ENCODE data around the gene SLC16A8.

Gene SLC16A8

DNA sequence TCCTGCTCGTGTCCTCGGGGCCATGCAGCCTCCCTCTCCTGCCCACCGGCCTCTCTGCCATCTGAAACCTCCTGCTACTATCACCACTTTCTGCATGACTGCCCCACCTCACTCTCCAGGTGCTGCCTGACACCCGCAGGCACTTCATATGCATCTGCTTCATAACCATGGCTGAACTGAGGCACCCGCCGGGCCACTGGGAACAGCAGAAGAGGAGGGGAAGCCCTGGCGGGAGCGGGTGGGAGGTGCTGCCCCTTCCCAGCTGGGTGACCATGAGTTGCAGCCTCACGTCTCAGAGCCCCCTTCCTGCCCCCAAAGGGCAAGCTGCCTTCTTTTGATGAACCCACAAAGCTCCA, 48.5 kb downstream of the SLC16A8 start:
- DNase-seq (ENCODE audit: low read depth, low spot score): no peak
- no peak overlapping the region for H3K4me3 ChIP-seq (ENCODE audit: low read length)

DNA sequence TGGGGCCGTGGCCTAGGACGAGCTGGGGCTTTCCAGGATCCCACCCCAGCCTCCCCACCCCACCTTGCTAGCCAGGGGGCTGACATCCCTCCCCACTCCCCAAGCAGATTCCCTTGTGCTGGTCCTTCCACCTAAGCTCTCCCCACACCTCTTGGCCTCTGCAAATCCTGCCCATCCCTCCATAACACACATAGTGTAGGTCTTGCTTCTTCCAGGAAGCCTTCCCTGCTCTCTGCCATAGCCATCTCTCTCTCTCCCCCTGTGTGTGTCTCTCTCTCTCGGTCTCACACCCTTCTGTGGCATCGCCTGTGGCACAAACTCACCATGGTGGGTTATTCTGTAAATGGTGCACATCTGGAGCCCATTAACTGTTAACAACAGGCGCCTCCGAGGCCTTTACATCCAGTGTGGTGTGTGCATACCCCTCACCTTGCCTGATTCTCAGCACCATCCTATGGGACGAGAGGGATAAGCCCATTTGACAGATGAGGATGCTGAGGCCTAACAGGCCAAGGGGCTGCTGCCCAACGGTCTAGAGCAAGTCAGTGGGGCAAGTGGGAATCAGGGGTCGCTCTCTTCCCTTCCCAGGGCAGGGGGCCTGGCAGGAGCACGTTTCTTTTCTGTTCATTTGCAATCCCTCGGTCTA, 49.0 kb downstream of the SLC16A8 start:
- no peak overlapping the region for H3K4me3 ChIP-seq (ENCODE audit: low read length)
- DNase-seq (ENCODE audit: low read depth, low spot score): no peak

DNA sequence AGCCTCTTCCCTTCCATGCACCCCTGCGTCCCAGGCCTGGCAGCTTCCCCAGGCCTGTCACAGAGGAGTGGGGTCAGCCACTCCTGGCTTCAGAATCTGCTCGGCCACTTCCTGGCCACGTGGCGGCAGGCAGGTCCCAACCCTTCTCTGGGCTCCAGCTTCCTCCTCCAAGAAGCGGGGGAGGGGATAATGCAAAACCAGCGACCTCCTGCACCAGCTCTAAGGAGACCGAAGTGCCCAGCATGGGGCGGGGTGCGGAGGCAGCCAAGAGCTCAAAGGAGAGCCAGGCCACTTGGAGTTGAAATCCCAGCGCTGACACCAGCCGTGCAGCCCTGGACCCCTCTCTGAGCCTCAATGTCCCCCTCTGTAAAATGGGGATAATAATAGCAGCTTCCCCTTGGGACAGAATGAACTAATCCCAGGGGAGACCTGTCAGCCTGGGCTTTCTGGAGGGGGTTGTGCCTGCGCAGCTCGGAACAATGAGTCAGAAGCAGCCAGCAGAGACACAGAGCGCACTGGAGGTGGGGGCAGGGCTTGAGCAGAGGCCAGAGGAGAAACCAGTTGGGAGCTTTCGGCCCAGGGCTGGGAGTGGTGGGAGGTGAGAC, 49.6 kb downstream of the SLC16A8 start:
- DNase-seq (ENCODE audit: low read depth, low spot score): no peak
- H3K4me3 ChIP-seq (ENCODE audit: low read length): no peak overlapping the region

DNA sequence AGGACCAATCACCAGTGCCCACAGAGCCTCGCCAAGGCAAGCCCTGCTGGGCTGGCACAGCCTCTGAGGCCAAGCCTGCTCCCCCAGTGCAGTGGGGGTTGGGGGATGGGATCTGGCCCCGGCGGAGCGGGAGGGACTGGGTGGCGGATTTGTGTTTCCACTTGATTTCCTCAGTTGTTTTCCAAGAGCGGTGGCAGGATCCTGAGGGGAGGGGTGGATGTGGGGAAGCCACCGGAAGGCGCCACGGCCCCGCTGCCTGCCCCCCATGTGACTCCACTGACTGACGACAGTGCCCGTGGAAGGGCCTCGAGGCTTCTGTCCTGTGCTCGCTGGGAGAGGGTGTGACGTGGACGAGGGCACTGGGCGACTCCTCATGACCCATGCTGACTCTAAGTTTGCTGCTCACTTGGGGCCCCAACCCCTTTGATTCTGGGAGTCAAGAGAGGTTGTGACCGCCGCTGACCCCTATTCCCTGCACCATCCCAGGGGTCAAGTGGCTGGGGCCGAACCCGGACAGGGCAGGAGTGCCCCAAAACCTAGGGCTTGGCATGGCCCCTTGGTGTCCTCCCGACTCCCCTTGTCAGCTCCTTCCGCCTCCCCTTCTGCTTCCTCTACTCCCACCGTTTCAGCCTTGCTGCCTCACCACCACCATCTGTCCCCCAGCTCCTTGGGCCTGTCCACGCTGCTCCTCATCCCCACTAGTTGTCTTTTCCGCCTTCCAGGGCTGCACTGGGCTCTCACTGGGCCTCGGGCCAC, 50.3 kb downstream of the SLC16A8 start:
- H3K4me3 ChIP-seq (ENCODE audit: low read length): no peak overlapping the region
- no peak for DNase-seq (ENCODE audit: low read depth, low spot score)

DNA sequence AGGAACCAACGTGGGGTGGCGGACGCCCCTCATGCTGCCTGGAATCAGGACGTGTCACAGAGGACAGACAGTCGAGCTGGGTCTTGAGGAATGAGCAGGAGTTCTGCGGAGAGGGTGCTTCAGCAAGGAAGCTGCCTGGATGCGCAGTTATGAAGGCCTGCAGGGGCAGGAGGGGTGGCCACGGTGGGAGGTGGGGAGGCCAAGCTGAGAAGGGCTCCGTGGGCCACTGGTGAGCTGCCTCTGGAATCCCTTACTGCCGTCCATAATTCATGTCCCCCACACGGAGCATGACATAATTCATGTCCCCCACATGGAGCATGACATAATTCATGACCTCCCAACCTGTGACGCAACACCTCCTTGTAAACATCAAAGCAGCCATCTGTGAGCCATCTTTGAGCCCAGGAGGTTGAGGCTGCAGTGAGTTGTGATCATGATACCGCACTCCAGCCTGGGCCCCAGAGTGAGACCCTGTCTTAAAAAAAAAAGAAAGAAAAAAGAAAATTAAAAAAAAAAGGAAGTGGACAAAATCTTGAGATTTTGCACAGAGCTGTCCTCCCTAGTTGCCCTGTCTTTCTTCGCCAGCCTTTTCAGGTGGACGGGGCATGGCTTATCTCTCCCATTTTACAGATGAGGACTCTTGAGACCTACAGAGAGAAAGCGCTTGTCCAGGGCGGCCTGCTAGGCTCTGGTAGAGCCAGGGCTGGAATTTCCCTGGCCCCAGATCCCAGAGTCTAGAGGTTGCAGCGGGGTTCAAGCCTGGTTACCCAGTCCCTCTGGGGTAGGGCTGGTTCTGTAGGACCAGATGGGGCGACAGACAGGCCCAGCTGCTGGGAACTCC, 51.1 kb downstream of the SLC16A8 start:
- no peak for DNase-seq (ENCODE audit: low read depth, low spot score)
- H3K4me3 ChIP-seq (ENCODE audit: low read length): no peak overlapping the region

- DNase-seq (ENCODE audit: low read depth, low spot score): no peak
- H3K4me3 ChIP-seq (ENCODE audit: low read length): no peak overlapping the region
These were observed 52.5 kb downstream of the SLC16A8 start for GRCh38 chr22:38031491-38031890.

- no peak for DNase-seq (ENCODE audit: low read depth, low spot score)
- H3K4me3 ChIP-seq (ENCODE audit: low read length): no peak overlapping the region
These were observed 53.5 kb downstream of the SLC16A8 start for GRCh38 chr22:38030311-38031133.

DNA sequence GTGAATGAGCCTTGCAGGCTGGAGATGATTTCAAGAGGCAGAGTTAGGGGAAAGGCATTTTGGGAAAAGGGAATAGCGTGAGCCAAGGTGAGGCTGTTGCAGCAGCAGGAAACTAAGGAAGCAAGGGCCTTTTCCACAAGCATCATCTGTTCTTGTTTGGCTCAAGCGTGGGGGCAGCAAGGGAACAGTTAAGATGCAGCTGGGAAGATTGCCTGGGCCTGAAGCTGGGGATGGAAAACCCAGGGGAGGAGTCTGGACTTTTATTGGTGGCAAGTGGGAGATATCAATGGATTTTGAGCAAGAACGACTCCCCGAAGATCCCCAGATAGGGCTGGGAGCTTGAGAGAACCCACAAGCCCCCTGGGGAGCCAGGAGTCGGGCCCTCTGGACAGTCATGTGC, 54.1 kb downstream of the SLC16A8 start:
- no peak for DNase-seq (ENCODE audit: low read depth, low spot score)

DNA sequence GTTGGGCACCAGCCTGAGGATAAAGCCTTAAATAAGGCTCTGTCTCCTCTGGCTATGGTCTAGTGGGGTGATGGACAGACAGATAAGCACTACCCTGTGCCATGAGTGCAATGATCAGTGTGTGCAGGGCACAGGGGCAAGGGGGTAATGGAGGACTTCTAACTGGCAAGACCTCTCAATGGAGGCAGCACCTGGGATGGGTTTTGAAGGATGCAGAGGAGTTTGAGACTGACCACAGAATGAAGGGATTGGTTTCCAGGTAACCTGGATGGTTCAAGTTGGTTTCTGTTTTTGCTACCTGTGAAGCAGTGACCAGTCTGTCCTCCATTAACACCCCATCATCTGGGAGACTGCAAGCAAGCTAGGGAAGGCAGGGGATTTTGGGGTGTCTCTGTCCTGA, 54.6 kb downstream of the SLC16A8 start:
- H3K4me3 ChIP-seq (ENCODE audit: low read length): no peak overlapping the region
- no peak for DNase-seq (ENCODE audit: low read depth, low spot score)

More for the DNA sequence above, 54.1 kb downstream of the SLC16A8 start:
- H3K4me3 ChIP-seq (ENCODE audit: low read length): no peak overlapping the region

DNA sequence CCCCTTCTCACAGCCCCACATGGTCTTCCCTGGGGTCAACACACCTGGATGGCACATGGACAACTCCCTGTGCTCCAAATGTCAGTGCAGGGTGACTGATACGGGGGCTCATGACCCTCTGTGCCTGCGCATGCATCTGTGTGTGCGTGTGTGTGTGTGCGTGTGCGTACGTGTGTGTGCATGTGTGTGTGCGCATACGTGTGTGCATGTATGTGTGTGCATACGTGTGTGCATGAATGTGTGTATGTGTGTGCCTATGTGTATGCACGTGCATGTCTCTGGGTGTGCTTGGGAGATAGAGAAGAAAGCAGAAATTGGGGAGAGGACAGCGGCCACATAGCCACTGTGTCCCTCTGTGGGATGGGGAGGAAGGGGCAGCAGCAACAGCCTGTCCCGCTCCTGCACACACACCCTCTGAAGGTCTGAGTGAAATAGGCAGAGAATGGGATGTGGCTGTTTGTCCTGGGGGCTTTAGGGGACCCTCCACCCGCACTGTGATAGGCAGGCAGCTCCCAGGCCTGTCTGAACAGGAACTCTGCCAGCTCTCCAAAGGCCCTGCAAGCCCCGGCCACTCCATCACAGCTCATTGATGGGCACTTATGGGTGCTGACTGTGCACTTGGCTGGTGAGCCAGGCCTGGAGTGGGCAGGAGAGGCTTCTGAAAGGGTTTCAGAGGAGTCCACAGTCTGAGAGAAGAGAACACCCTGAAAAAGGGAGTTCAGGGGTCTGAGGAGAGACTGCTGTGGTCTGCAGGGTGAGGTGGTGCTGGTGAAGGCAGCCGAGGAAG, 55.4 kb downstream of the SLC16A8 start:
- DNase-seq (ENCODE audit: low read depth, low spot score): no peak
- no peak overlapping the region for H3K4me3 ChIP-seq (ENCODE audit: low read length)
